HG03135 (cell line): ENCODE results near the gene ENPP1.

ENCODE experiments used
- ATAC-seq: cut with Tn5 transposase; IDR thresholded peaks from one replicate; pipeline ENCODE4 v1.9.1; 2021; ENCODE audit warnings: mild to moderate bottlenecking, moderate library complexity; ENCODE audit not compliant: unreplicated experiment

Gene ENPP1

GRCh38 chr6:131784561-131784960 is 23.3 kb upstream of the ENPP1 start:
- ATAC-seq: no peak

- no peak for ATAC-seq
Observed at GRCh38 chr6:131787079-131787478, 20.7 kb upstream of the ENPP1 start.

- no peak for ATAC-seq
Observed at GRCh38 chr6:131787766-131788712, 19.8 kb upstream of the ENPP1 start.

- no peak for ATAC-seq
Observed at GRCh38 chr6:131789219-131789618, 18.6 kb upstream of the ENPP1 start.

- no peak for ATAC-seq
Observed at GRCh38 chr6:131791476-131791875, 16.3 kb upstream of the ENPP1 start.

- no peak for ATAC-seq
Observed at GRCh38 chr6:131792091-131792496, 15.7 kb upstream of the ENPP1 start.

GRCh38 chr6:131795366-131795765 is 12.5 kb upstream of the ENPP1 start:
- ATAC-seq: no peak

- no peak for ATAC-seq
Observed at GRCh38 chr6:131802347-131802746, 5.5 kb upstream of the ENPP1 start.

GRCh38 chr6:131803007-131803769 is 4.6 kb upstream of the ENPP1 start:
- no peak for ATAC-seq

- no peak for ATAC-seq
Observed at GRCh38 chr6:131804131-131804530, 3.7 kb upstream of the ENPP1 start.

- ATAC-seq: peak; percentile 18
Observed at GRCh38 chr6:131807321-131807643, 538 bp upstream of the ENPP1 start.

GRCh38 chr6:131808460-131809269 is 845 bp downstream of the ENPP1 start:
- no peak for ATAC-seq

- no peak for ATAC-seq
Observed at GRCh38 chr6:131811500-131811899, 3.7 kb downstream of the ENPP1 start.

- no peak for ATAC-seq
Observed at GRCh38 chr6:131813991-131814390, 6.2 kb downstream of the ENPP1 start.

- no peak for ATAC-seq
Observed at GRCh38 chr6:131816869-131817268, 9.0 kb downstream of the ENPP1 start.

GRCh38 chr6:131819572-131820124 is 11.8 kb downstream of the ENPP1 start:
- ATAC-seq: no peak

GRCh38 chr6:131821010-131821807 is 13.4 kb downstream of the ENPP1 start:
- ATAC-seq: no peak

GRCh38 chr6:131822119-131822518 is 14.3 kb downstream of the ENPP1 start:
- no peak for ATAC-seq

GRCh38 chr6:131823276-131823902 is 15.6 kb downstream of the ENPP1 start:
- no peak for ATAC-seq

- ATAC-seq: no peak
Observed at GRCh38 chr6:131825946-131826345, 18.1 kb downstream of the ENPP1 start.
